Mesodermal cell (in vitro differentiated cells): ENCODE measurements around the gene PPAN.

Experiments used
- H3K27ac ChIP-seq: 2 replicates; pipeline ENCODE4 v1.7.0; 2013; ENCODE audit warnings: mild to moderate bottlenecking, low read depth, low read length, moderate library complexity; ENCODE audit not compliant: severe bottlenecking
- H3K36me3 ChIP-seq: 2 replicates; pipeline ENCODE4 v1.7.1; 2013; ENCODE audit warnings: mild to moderate bottlenecking, low read length, moderate library complexity; ENCODE audit not compliant: control insufficient read depth, insufficient read depth
- H3K4me1 ChIP-seq: one replicate; pipeline ENCODE4 v1.7.1; 2013; ENCODE audit warnings: mild to moderate bottlenecking, low read length; ENCODE audit not compliant: insufficient read depth, control insufficient read depth, poor library complexity, severe bottlenecking
- H3K4me3 ChIP-seq: 2 replicates; pipeline ENCODE4 v1.7.0; 2013; ENCODE audit warnings: low read length, control low read depth, mild to moderate bottlenecking; ENCODE audit not compliant: insufficient read depth, poor library complexity, severe bottlenecking; ENCODE audit errors: extremely low read depth
- H3K9me3 ChIP-seq: 2 replicates; pipeline ENCODE4 v1.7.1; 2013; ENCODE audit warnings: mild to moderate bottlenecking, low read length, moderate library complexity; ENCODE audit not compliant: control insufficient read depth
- WGBS, 2 experiments: methylation state at CpG; one replicate each; pipeline ENCODE4 v1.1.5; 2013; ENCODE audit warnings: missing lambda C conversion rate in 2 of 2; ENCODE audit not compliant: insufficient coverage in 2 of 2; 5-methylcytosine and 5-hydroxymethylcytosine counted together

The PPAN gene

GRCh38 chr19:10107817-10108367 is 1.7 kb downstream of the PPAN start:
- H3K27ac ChIP-seq, result no peak overlapping the region
- 93 to 96% methylated on average over 10 to 12 of the region's 14 CpGs for WGBS, 2 experiments
- peaks cover 49% of the 10 kb centered on the region for H3K36me3 ChIP-seq
- peak overlapping the region; percentile 79 for H3K4me3 ChIP-seq
- no peaks in the 10 kb centered on the region for H3K9me3 ChIP-seq
- H3K4me1 ChIP-seq, result peaks cover 2% of the 10 kb centered on the region

- 96 to 98% methylated on average over 12 to 13 of the region's 14 CpGs for WGBS, 2 experiments
- Histone ChIP-seq H3K4me3 (no peak overlapping the region), H3K36me3 (peaks cover 53% of the 10 kb centered on the region), H3K9me3 (no peaks in the 10 kb centered on the region), H3K4me1 (peaks cover 2% of the 10 kb centered on the region), H3K27ac (no peak overlapping the region)
These were observed 3.4 kb downstream of the PPAN start for GRCh38 chr19:10109528-10109927.

GRCh38 chr19:10110076-10110971 is 4.2 kb downstream of the PPAN start:
- 95 to 98% methylated on average over 38 to 42 of the region's 44 CpGs for WGBS, 2 experiments

GRCh38 chr19:10110972-10111317 is 4.8 kb downstream of the PPAN start:
- WGBS, 2 experiments, result 95% methylated on average over 10 to 17 of the region's 19 CpGs
- H3K4me3 ChIP-seq, result no peak overlapping the region
- peaks cover 64% of the 10 kb centered on the region for H3K36me3 ChIP-seq
- H3K27ac ChIP-seq, result no peak overlapping the region
- peaks cover 2% of the 10 kb centered on the region for H3K4me1 ChIP-seq
- H3K9me3 ChIP-seq, result no peaks in the 10 kb centered on the region

More at GRCh38 chr19:10110076-10110971, 4.2 kb downstream of the PPAN start:
- no peak overlapping the region for H3K27ac ChIP-seq
- no peaks in the 10 kb centered on the region for H3K9me3 ChIP-seq
- no peak overlapping the region for H3K4me3 ChIP-seq
- peaks cover 58% of the 10 kb centered on the region for H3K36me3 ChIP-seq
- peaks cover 2% of the 10 kb centered on the region for H3K4me1 ChIP-seq

- Histone ChIP-seq H3K4me1 (peaks cover 2% of the 10 kb centered on the region), H3K36me3 (peaks cover 68% of the 10 kb centered on the region)
- 90 to 92% methylated on average over 3 to 7 of the region's 8 CpGs for WGBS, 2 experiments
These were observed 5.2 kb downstream of the PPAN start, which contains the start of gene P2RY11 for GRCh38 chr19:10111405-10111811. TSS of gene P2RY11 (plus strand) at chr19:10111693. CDS start at chr19:10111722, 29 bp downstream.

GRCh38 chr19:10112037-10112761 is 6.0 kb downstream of the PPAN start:
- H3K4me1 ChIP-seq, result peaks cover 2% of the 10 kb centered on the region
- H3K36me3 ChIP-seq, result peaks cover 72% of the 10 kb centered on the region
- WGBS, 2 experiments, result 88 to 91% methylated on average over 19 to 23 of the region's 23 CpGs
- no peaks in the 10 kb centered on the region for H3K9me3 ChIP-seq
- no peak overlapping the region for H3K4me3 ChIP-seq
- H3K27ac ChIP-seq, result peak overlapping the region; percentile 10

More at GRCh38 chr19:10111405-10111811, 5.2 kb downstream of the PPAN start, which contains the start of gene P2RY11:
- no peaks in the 10 kb centered on the region for H3K9me3 ChIP-seq
- H3K27ac ChIP-seq, result peak within 1 kb of the TSS; percentile 10
- no peak within 1 kb of the TSS for H3K4me3 ChIP-seq

GRCh38 chr19:10112895-10113591 is 6.9 kb downstream of the PPAN start:
- WGBS, 2 experiments, result 42 to 48% methylated on average over 20 to 21 of the region's 25 CpGs
- H3K36me3 ChIP-seq, result peaks cover 71% of the 10 kb centered on the region
- no peaks in the 10 kb centered on the region for H3K9me3 ChIP-seq
- no peak overlapping the region for H3K27ac ChIP-seq
- H3K4me1 ChIP-seq, result no peaks in the 10 kb centered on the region
- no peak overlapping the region for H3K4me3 ChIP-seq

GRCh38 chr19:10113592-10113963 is 7.4 kb downstream of the PPAN start:
- peaks cover 71% of the 10 kb centered on the region for H3K36me3 ChIP-seq
- WGBS, 2 experiments, result 97 to 98% methylated on average over 19 of the region's 19 CpGs
- no peak overlapping the region for H3K4me3 ChIP-seq
- no peak overlapping the region for H3K27ac ChIP-seq
- no peaks in the 10 kb centered on the region for H3K9me3 ChIP-seq
- peaks cover 2% of the 10 kb centered on the region for H3K4me1 ChIP-seq

- no peak overlapping the region for H3K27ac ChIP-seq
- 95% methylated on average over 38 to 42 of the region's 43 CpGs for WGBS, 2 experiments
- no peaks in the 10 kb centered on the region for H3K9me3 ChIP-seq
- H3K4me1 ChIP-seq, result peaks cover 4% of the 10 kb centered on the region
- peaks cover 67% of the 10 kb centered on the region for H3K36me3 ChIP-seq
- H3K4me3 ChIP-seq, result no peak overlapping the region
These were observed 7.9 kb downstream of the PPAN start for GRCh38 chr19:10113964-10114650.
